ENCODE data around the gene RASA4.
"Not testable (repeated sequence)": the region's sequence is repeated elsewhere in the genome, so short reads cannot be mapped to it uniquely, and the experiment has no call there.

RASA4 gene

GRCh38 chr7:102542083-102542482 lies 74.5 kb downstream of the RASA4 start:
- DNase-seq = not testable (repeated sequence)

DNA sequence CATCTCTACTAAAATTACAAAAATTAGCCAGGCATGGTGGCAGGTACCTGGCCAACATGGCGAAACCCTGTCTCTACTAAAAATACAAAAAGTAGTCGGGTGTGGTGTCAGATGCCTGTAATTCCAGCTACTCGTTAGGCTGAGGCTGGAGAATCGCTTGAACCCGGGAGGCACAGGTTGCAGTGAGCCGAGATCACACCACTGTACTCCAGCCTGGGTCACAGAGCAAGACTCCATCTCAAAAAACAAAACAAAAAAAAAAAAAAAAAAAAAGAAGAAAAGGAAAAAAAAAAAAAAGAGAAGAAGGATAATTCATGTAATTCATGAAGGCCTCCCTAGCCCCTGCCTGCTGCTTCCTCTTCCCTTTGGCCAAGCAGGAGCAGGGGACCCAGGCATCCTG lies 76.0 kb downstream of the RASA4 start:
- not testable (repeated sequence) for DNase-seq

DNA sequence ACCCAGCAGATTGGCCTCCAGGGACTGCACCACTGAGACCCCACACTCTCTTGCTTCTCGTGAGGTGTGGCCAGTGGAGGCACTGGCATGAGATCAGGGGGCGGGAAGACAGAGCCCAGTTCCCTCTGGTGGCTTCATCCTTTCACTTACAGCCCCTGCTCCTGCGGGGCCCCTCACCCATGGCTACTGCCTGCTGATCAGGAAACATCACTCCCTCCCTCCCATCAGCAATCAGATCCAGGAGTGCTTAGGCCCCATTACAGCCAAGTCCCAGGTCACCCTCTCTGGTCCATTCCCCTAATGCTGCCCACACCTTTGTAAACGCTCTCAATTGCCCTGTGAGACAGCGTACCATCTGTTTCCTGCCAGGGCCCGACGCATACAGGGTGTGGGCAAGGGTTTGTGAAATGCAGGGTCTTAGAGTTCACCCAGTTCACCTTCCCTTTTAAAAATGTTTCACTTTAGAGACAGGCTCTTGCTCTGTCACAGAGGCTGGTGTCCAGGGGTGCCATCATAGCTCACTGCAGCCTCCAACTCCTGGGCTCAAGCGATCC lies 81.4 kb downstream of the RASA4 start:
- DNase-seq = not testable (repeated sequence)

- DNase-seq = not testable (repeated sequence)
Observed at GRCh38 chr7:102532127-102532526, 84.4 kb downstream of the RASA4 start.

- not testable (repeated sequence) for DNase-seq
Observed at GRCh38 chr7:102531583-102531982, 85.0 kb downstream of the RASA4 start.

DNA sequence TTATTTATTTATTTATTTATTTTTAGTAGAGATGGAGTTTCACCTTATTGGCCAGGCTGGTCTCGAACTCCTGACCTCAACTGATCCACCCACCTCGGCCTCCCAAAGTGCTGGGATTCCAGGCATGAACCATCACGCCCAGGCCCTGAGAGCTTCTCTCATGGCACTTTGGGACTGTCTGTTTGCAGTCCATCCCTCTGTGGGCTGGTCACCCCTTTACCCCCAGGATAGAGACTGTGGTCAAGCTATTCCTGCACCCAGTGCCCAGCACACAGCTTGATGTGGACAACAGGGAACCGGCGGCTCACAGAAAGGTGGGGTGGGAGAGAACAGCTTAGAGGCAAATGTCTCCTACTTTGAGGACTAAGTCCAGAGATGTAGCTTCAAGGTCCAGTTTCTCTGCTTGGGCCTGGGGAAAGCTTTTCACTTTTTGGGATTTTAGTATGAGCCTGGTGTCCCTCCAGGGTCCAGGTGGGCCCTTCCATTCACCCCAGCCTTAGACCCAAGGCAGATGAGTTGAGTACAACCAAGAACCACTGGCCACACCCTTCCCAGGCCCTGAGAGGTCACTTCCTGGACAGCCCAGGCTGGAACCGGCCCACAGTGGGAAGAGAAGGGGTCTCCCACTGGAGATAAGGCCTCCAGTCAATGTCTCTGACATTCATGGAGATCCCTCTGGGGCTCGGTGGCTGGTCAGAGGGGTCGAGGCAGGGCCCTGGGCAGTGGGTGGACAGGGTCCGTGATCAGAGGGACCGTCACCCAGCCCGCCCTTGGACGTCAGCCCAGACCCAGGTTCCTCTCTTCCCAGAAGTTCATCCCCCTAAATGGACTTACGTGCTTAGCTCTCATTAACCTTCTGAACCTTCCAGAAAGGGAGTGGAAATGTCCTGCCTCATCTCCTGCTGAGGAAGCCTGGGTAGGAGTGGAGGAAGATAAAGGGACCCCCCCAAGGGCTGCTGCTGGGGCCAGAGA lies 88.4 kb downstream of the RASA4 start:
- DNase-seq = not testable (repeated sequence)

DNA sequence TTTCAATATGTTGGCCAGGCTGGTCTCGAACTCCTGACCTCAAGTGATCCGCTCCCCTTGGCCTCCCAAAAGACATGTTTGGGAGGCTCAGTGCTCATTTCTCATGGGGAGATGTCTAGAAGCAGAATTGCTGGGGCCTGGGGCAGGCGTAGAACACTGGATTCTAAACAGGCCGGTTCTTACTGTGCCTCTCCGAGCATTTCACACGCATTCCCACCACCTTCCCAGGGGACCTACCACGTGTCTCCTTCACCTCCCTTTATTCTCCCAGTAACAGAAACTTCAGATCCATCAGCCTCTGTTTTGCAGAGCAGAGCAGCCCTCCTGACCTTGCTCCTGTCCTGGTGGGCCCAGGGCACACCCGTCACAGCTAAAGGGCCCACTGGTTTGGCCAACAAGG lies 89.4 kb downstream of the RASA4 start:
- not testable (repeated sequence) for DNase-seq

DNA sequence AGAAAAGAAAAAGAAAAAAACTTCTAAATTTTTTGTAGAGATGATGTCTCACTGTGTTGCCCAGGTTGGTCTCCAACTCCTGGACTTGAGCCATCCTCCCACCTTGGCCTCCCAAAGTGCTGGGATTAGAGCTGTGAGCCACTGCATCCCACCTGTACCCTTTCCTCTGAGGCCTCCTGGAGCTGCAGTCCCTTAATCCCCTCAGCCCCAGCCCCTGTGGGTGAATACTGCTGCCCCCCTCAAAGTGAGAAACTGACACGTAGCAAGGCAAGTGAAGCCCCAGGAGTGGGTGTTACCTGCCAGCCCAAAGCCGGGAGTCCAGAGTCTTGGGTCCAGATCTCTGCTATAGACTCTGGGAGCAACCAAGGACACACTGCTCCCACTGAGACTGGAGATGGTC lies 91.8 kb downstream of the RASA4 start:
- not testable (repeated sequence) for DNase-seq
